GM23338 (cell line): ENCODE data around the gene GALNT9. TPM values are rescaled to one million over a fixed set of nuclear protein-coding genes. Genes with fewer than 3 reads are reported as not detected.
A peak's percentile ranks its signal among the peaks of the same experiment; 100 is the strongest.

ENCODE experiments used
- ATAC-seq: fragments of 200-7000 bp; cut with Tn5 transposase; 3 replicates; pipeline ENCODE4 v1.9.1; 2020
- DNase-seq: peaks from one replicate; pipeline ENCODE4 v3.0.0-alpha.2; 2015; ENCODE audit warnings: low spot score
- H2AFZ ChIP-seq: fragments of 200-600 bp; sonication (generic); 2 replicates; pipeline ENCODE4 v1.8.0; 2016; ENCODE audit warnings: antibody characterized with exemption, mild to moderate bottlenecking, moderate library complexity
- H3F3A ChIP-seq: fragments of 200-600 bp; sonication (generic); replicated peaks from 2 replicates; pipeline ENCODE4 v1.8.0; 2017; ENCODE audit warnings: antibody characterized with exemption, mixed run types, low read depth
- H3K27ac ChIP-seq: fragments of 200-600 bp; sonication (generic); 2 replicates; pipeline ENCODE4 v1.6.1; 2016; ENCODE audit warnings: low read depth
- H3K27me3 ChIP-seq: fragments of 200-600 bp; sonication (generic); 2 replicates; pipeline ENCODE4 v1.8.0; 2016; ENCODE audit warnings: mild to moderate bottlenecking, mixed run types, moderate library complexity; ENCODE audit not compliant: insufficient read depth
- H3K36me3 ChIP-seq: fragments of 200-600 bp; sonication (generic); 2 replicates; pipeline ENCODE4 v1.8.0; 2016; ENCODE audit warnings: mild to moderate bottlenecking; ENCODE audit not compliant: insufficient read depth
- H3K4me1 ChIP-seq: fragments of 200-600 bp; sonication (generic); 2 replicates; pipeline ENCODE4 v1.8.0; 2016; ENCODE audit warnings: mild to moderate bottlenecking, moderate library complexity; ENCODE audit not compliant: insufficient read depth
- H3K4me2 ChIP-seq: fragments of 200-600 bp; sonication (generic); 2 replicates; pipeline ENCODE4 v1.7.1; 2017; ENCODE audit warnings: mixed run types
- H3K4me3 ChIP-seq: fragments of 200-600 bp; sonication (generic); 2 replicates; pipeline ENCODE4 v1.6.1; 2016; ENCODE audit warnings: mixed run types
- H3K79me2 ChIP-seq: fragments of 200-600 bp; sonication (generic); replicated peaks from 2 replicates; pipeline ENCODE4 v1.8.0; 2017; ENCODE audit warnings: mild to moderate bottlenecking; ENCODE audit not compliant: insufficient read depth
- H3K9me2 ChIP-seq: fragments of 200-600 bp; sonication (generic); 2 replicates; pipeline ENCODE4 v1.8.0; 2017; ENCODE audit not compliant: insufficient read depth
- H4K20me1 ChIP-seq: fragments of 200-600 bp; sonication (generic); replicated peaks from 2 replicates; pipeline ENCODE4 v1.8.0; 2017; ENCODE audit warnings: mild to moderate bottlenecking; ENCODE audit not compliant: insufficient read depth
- H3K27ac Mint-ChIP-seq: 2 replicates; pipeline ENCODE4 v1.8.0; 2020; ENCODE audit warnings: inconsistent platforms, mild to moderate bottlenecking, moderate library complexity, mixed read lengths
- H3K27me3 Mint-ChIP-seq: 3 replicates; pipeline ENCODE4 v1.8.0; 2022; ENCODE audit warnings: low read depth, mild to moderate bottlenecking, moderate library complexity, mixed read lengths, inconsistent platforms; ENCODE audit not compliant: insufficient read depth, poor library complexity
- H3K36me3 Mint-ChIP-seq: 3 replicates; pipeline ENCODE4 v1.8.0; 2021; ENCODE audit warnings: low read depth, mild to moderate bottlenecking, inconsistent platforms, moderate library complexity, mixed read lengths
- H3K4me1 Mint-ChIP-seq: 3 replicates; pipeline ENCODE4 v1.8.0; 2020; ENCODE audit warnings: mild to moderate bottlenecking, inconsistent platforms, mixed read lengths
- H3K4me3 Mint-ChIP-seq: 3 replicates; pipeline ENCODE4 v1.8.0; 2021; ENCODE audit warnings: moderate library complexity, mild to moderate bottlenecking, inconsistent platforms, mixed read lengths
- H3K9me3 Mint-ChIP-seq: 3 replicates; pipeline ENCODE4 v1.8.0; 2020; ENCODE audit warnings: moderate library complexity, mild to moderate bottlenecking, inconsistent platforms, mixed read lengths
- CREB1 ChIP-seq: fragments of 250-450 bp; sonication (Bioruptor Pico); IDR thresholded peaks from 2 replicates; pipeline ENCODE4 v1.5.0; 2020; ENCODE audit warnings: low read depth, mild to moderate bottlenecking, moderate library complexity
- CTCF ChIP-seq, 2 experiments: fragments of 200-600 bp in 1 of 2; sonication (generic) in 1 of 2; conservative IDR thresholded peaks; 2 replicates each; pipeline versions ENCODE4 v1.5.1 to v1.6.1; 2016 to 2017; ENCODE audit warnings: antibody characterized with exemption in 2 of 2, low read depth in 2 of 2, mild to moderate bottlenecking in 2 of 2, moderate library complexity in 1 of 2
- JUNB ChIP-seq: IDR thresholded peaks from one replicate; pipeline ENCODE4 v1.6.1; 2016; ENCODE audit warnings: antibody characterized with exemption; ENCODE audit not compliant: unreplicated experiment
- polyA plus RNA-seq: library from polyadenylated mRNA; unstranded; fragments of >200 nt; fragmentation: Nextera tagmentation; extraction: Ambion mirVana; gene quantifications from 2 replicates; pipeline ENCODE4 v1.2.1, GENCODE V29; 2016
- total RNA-seq: library from RNA; depleted of rRNA; stranded (reverse); fragments of >200 nt; shearing (Covaris generic); gene quantifications from 2 replicates; pipeline ENCODE4 v1.2.3, GENCODE V29; 2014
- TF ChIP-seq, protein P1 (sequence below): fragments of 250-450 bp; sonication (Bioruptor Pico); IDR thresholded peaks from 2 replicates; pipeline ENCODE4 v1.5.0; 2020; ENCODE audit warnings: mild to moderate bottlenecking, moderate library complexity

The GALNT9 gene
- total and polyA plus RNA-seq, 2 experiments from 2014 or later = 0.81 to 2.5 TPM

- ATAC-seq = 0 out of 3 replicates have a peak, but pooled peaks have one; percentile 5
- H3K36me3 Mint-ChIP-seq = no peaks in the 10 kb centered on the region; the same call in 2 of the 3 replicates
- H3K27ac Mint-ChIP-seq = no peak overlapping the region
Observed at GRCh38 chr12:132284071-132284826, 45.1 kb downstream of the GALNT9 start.

DNA sequence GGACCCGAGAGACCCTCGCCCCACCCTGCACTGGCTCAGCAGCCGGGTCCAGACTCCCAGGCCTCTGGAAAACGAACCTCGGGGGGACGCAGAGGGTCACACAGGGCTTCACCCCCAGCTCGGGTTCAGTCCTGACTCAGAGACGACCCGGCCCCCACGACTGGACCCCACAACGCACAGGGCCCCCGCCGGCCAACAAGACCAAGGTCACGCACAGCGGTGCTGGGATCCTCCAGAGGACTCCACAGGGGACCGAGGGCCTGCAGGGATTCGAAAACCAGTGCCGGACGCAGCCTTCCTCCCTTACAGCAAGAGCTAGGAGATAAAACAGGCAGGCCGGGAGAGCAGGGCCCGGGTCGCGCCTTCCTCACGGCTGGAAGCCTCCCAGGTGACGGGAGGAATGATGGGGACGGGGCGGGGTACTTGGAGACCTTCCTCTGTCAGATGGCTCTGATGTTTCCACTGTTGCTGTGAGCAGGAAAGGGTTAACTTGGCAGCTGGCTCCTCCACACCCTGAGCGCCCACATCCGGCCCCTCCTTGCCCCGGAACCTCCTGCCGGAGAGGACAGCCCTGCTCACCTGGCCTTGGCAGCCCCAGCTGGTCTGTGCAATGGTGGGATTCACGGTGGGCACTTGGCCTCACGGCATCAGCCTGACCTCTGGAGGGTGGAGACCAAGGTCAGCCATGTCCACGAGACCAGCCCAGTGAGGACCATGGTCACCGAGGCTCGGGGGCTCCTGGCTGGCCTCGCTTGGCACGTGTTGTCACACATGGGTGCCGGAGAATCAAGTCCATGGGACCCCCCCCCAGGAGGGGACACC is 46.2 kb downstream of the GALNT9 start:
- H3K4me1 ChIP-seq = peaks cover 4% of the 10 kb centered on the region; the same call in 1 of the 2 replicates
- DNase-seq (peak; percentile 51), ATAC-seq (peak; percentile 32)
- no peak overlapping the region for H3K27ac ChIP-seq
- H3K4me1 Mint-ChIP-seq = peaks cover 32% of the 10 kb centered on the region
- H3K4me3 Mint-ChIP-seq = peak overlapping the region; percentile 52; the same call in 2 of the 3 replicates
- no peaks in the 10 kb centered on the region for H3K36me3 Mint-ChIP-seq
- H3K27me3 ChIP-seq = no peaks in the 10 kb centered on the region
- no peak overlapping the region for H3K4me2 ChIP-seq
- no peaks in the 10 kb centered on the region for H4K20me1 ChIP-seq
- H3K27ac Mint-ChIP-seq = no peak overlapping the region
- H3F3A ChIP-seq = peaks cover 5% of the 10 kb centered on the region; the same call in 1 of the 2 replicates
- no peak overlapping the region for H3K4me3 ChIP-seq
- H3K9me2 ChIP-seq = no peaks in the 10 kb centered on the region
- no peaks in the 10 kb centered on the region for H3K36me3 ChIP-seq
- H3K27me3 Mint-ChIP-seq = peaks cover 13% of the 10 kb centered on the region
- H3K79me2 ChIP-seq = no peaks in the 10 kb centered on the region
- no peaks in the 10 kb centered on the region; the same call in 2 of the 3 replicates for H3K9me3 Mint-ChIP-seq
- H2AFZ ChIP-seq = no peak overlapping the region
- TF ChIP-seq, protein P1, sequence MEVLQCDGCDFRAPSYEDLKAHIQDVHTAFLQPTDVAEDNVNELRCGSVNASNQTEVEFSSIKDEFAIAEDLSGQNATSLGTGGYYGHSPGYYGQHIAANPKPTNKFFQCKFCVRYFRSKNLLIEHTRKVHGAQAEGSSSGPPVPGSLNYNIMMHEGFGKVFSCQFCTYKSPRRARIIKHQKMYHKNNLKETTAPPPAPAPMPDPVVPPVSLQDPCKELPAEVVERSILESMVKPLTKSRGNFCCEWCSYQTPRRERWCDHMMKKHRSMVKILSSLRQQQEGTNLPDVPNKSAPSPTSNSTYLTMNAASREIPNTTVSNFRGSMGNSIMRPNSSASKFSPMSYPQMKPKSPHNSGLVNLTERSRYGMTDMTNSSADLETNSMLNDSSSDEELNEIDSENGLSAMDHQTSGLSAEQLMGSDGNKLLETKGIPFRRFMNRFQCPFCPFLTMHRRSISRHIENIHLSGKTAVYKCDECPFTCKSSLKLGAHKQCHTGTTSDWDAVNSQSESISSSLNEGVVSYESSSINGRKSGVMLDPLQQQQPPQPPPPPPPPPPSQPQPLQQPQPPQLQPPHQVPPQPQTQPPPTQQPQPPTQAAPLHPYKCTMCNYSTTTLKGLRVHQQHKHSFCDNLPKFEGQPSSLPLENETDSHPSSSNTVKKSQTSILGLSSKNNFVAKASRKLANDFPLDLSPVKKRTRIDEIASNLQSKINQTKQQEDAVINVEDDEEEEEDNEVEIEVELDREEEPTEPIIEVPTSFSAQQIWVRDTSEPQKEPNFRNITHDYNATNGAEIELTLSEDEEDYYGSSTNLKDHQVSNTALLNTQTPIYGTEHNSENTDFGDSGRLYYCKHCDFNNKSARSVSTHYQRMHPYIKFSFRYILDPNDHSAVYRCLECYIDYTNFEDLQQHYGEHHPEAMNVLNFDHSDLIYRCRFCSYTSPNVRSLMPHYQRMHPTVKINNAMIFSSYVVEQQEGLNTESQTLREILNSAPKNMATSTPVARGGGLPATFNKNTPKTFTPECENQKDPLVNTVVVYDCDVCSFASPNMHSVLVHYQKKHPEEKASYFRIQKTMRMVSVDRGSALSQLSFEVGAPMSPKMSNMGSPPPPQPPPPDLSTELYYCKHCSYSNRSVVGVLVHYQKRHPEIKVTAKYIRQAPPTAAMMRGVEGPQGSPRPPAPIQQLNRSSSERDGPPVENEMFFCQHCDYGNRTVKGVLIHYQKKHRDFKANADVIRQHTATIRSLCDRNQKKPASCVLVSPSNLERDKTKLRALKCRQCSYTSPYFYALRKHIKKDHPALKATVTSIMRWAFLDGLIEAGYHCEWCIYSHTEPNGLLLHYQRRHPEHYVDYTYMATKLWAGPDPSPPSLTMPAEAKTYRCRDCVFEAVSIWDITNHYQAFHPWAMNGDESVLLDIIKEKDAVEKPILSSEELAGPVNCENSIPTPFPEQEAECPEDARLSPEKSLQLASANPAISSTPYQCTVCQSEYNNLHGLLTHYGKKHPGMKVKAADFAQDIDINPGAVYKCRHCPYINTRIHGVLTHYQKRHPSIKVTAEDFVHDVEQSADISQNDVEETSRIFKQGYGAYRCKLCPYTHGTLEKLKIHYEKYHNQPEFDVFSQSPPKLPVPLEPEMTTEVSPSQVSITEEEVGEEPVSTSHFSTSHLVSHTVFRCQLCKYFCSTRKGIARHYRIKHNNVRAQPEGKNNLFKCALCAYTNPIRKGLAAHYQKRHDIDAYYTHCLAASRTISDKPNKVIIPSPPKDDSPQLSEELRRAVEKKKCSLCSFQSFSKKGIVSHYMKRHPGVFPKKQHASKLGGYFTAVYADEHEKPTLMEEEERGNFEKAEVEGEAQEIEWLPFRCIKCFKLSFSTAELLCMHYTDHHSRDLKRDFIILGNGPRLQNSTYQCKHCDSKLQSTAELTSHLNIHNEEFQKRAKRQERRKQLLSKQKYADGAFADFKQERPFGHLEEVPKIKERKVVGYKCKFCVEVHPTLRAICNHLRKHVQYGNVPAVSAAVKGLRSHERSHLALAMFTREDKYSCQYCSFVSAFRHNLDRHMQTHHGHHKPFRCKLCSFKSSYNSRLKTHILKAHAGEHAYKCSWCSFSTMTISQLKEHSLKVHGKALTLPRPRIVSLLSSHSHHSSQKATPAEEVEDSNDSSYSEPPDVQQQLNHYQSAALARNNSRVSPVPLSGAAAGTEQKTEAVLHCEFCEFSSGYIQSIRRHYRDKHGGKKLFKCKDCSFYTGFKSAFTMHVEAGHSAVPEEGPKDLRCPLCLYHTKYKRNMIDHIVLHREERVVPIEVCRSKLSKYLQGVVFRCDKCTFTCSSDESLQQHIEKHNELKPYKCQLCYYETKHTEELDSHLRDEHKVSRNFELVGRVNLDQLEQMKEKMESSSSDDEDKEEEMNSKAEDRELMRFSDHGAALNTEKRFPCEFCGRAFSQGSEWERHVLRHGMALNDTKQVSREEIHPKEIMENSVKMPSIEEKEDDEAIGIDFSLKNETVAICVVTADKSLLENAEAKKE (CRISPR knock-in tag) = no peak
- no peak for TF ChIP-seq JUNB

More at GRCh38 chr12:132284071-132284826, 45.1 kb downstream of the GALNT9 start:
- peaks cover 35% of the 10 kb centered on the region for H3K4me1 Mint-ChIP-seq
- Histone ChIP-seq H3F3A (peaks cover 5% of the 10 kb centered on the region; the same call in 1 of the 2 replicates), H3K36me3 (no peaks in the 10 kb centered on the region), H3K27ac (no peak overlapping the region), H3K4me2 (no peak overlapping the region), H3K27me3 (no peaks in the 10 kb centered on the region), H3K79me2 (no peaks in the 10 kb centered on the region), H2AFZ (no peak overlapping the region), H4K20me1 (no peaks in the 10 kb centered on the region), H3K4me1 (peaks cover 4% of the 10 kb centered on the region; the same call in 1 of the 2 replicates), H3K9me2 (no peaks in the 10 kb centered on the region), H3K4me3 (no peak overlapping the region)
- no peaks in the 10 kb centered on the region; the same call in 2 of the 3 replicates for H3K9me3 Mint-ChIP-seq
- TF ChIP-seq CREB1 (no peak), CTCF (conservative IDR thresholded peaks at IDR 0.05; ENCODE audit: low read depth in 2 of 2) (peak; percentile 31 to 45)
- peaks cover 11% of the 10 kb centered on the region for H3K27me3 Mint-ChIP-seq
- DNase-seq = no peak
- no peak overlapping the region for H3K4me3 Mint-ChIP-seq
